K562 (cell line): ENCODE data around the gene SRP9.

Source experiments
- CTCF ChIP-seq, 3 experiments: IDR thresholded peaks in 2 of 3; conservative IDR thresholded peaks in 1 of 3; 2 replicates each; pipeline ENCODE4 v1.5.1; 2011 to 2012; ENCODE audit warnings: low read length in 3 of 3, mild to moderate bottlenecking in 3 of 3, control low read depth in 2 of 3, improper control_type of control experiment in 1 of 3, inconsistent platforms in 1 of 3, low read depth in 1 of 3, mixed read lengths in 1 of 3, moderate library complexity in 1 of 3; ENCODE audit not compliant: insufficient read depth in 2 of 3
- POLR2H ChIP-seq: IDR thresholded peaks from 2 replicates; pipeline ENCODE4 v1.6.1; 2016; ENCODE audit warnings: missing genetic modification characterization, low read depth, mild to moderate bottlenecking, control low read depth, missing compliant biosample characterization, moderate library complexity

- TF ChIP-seq POLR2H (tag) = no peak
- no peak for TF ChIP-seq CTCF (IDR thresholded peaks at IDR 0.05 in 2 of 3, conservative IDR thresholded peaks at IDR 0.05 in 1 of 3; ENCODE audit: insufficient read depth in 2 of 3, low read depth in 1 of 3, low read length in 3 of 3)
Observed at GRCh38 chr1:225776294-225776693, 1.3 kb upstream of the SRP9 start.
